ENCODE measurements around the gene WRNIP1. TPM values are rescaled to one million over a fixed set of nuclear protein-coding genes. Genes with fewer than 3 reads are reported as not detected.

The WRNIP1 gene
- total RNA-seq, 4 donors from 2014 or later, result 51.9 to 66.0 (median 57.3) TPM

DNA sequence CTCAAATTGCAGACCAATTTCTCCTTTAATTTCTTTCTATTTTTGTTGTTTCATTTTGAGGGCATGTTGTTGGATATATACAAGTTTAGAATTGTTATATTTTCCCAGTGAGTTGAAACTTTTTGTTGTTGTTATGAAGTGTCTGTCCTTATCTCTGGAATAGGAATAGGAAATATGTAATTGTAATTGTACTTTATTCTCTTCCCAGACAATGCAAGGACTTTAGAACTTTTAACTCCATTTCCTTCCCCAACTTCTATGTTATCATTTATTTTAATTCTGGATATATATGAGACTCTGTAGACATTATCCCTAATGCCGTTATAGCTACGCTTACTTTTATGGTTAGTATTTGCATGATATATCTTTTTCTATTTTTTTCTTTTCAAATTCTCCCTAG is 64.1 kb downstream of the WRNIP1 start:
- H3K36me3 ChIP-seq, result peaks cover 0 to 21% of the 10 kb centered on the region in 2 donors
- H3K27me3 ChIP-seq, result no peaks in the 10 kb centered on the region
- no peaks in the 10 kb centered on the region for H3K9me3 ChIP-seq
- intact Hi-C loops (cut with DNase I; ENCODE audit: low total_unique reads) (no loop called here), in situ Hi-C loops (cut with MboI; ENCODE audit: low sequenced_read_pairs in 4 of 4) (loop anchor here in 2 of 4 donors (25.0 kb wide), 1 partner anchor 233 kb away; the partner anchor contains the start of gene RIPK1 (in 2 of the 2))
- TF ChIP-seq CTCF (IDR thresholded peaks at IDR 0.05 in 4 of 5, conservative IDR thresholded peaks at IDR 0.05 in 1 of 5), result no peak
- TF ChIP-seq POLR2A (IDR thresholded peaks at IDR 0.05), result no peak
- no peak for ATAC-seq
- DNase-seq, result no peak
- no peaks in the 10 kb centered on the region for H3K4me1 ChIP-seq
- H3K4me3 ChIP-seq, result no peak overlapping the region
- H3K27ac ChIP-seq, result no peak overlapping the region

GRCh38 chr6:2830183-2830582 is 65.0 kb downstream of the WRNIP1 start:
- ATAC-seq, result no peak
- intact Hi-C loops (cut with DNase I; ENCODE audit: low total_unique reads) (no loop called here), in situ Hi-C loops (cut with MboI; ENCODE audit: low sequenced_read_pairs in 4 of 4) (loop anchor here in 2 of 4 donors (25.0 kb wide), 1 partner anchor 232 kb away; the partner anchor contains the start of gene RIPK1 (in 2 of the 2))
- Histone ChIP-seq H3K27me3 (no peaks in the 10 kb centered on the region), H3K36me3 (peaks cover 0 to 30% of the 10 kb centered on the region in 2 donors), H3K4me3 (no peak overlapping the region), H3K4me1 (no peaks in the 10 kb centered on the region), H3K9me3 (no peaks in the 10 kb centered on the region), H3K27ac (no peak overlapping the region)
- DNase-seq, result no peak
- no peak for TF ChIP-seq POLR2A (IDR thresholded peaks at IDR 0.05)
- no peak for TF ChIP-seq CTCF (IDR thresholded peaks at IDR 0.05 in 4 of 5, conservative IDR thresholded peaks at IDR 0.05 in 1 of 5)

GRCh38 chr6:2831392-2831791 is 66.2 kb downstream of the WRNIP1 start:
- no peak for ATAC-seq

DNA sequence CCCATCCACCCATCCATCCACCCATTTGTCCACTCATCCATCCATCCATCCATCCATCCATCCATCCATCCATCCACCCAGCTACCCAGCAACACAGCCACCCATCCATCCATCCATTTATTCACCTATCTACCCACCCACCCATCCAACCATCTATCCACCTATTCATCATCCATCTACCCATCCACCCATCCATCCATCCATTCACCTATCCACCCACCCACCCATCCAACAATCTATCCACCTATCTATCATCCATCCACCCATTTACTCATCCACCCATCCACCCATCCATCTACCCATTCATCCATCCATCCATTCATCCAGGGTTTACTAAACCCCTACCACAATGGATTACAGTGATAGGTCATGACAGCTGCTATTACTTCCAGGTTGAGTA is 69.1 kb downstream of the WRNIP1 start:
- no peak for ATAC-seq
- Histone ChIP-seq H3K4me1 (peaks cover 2 to 4% of the 10 kb centered on the region in 2 donors), H3K4me3 (no peak overlapping the region), H3K27ac (no peak overlapping the region), H3K36me3 (peaks cover 0 to 68% of the 10 kb centered on the region in 2 donors), H3K9me3 (no peaks in the 10 kb centered on the region), H3K27me3 (no peaks in the 10 kb centered on the region)
- intact Hi-C loops (cut with DNase I; ENCODE audit: low total_unique reads), result no loop called here
- in situ Hi-C loops (cut with MboI; ENCODE audit: low sequenced_read_pairs in 4 of 4), result loop anchor here in 2 of 4 donors (25.0 kb wide), 1 partner anchor 228 kb away; the partner anchor contains the start of gene RIPK1 (in 2 of the 2)
- TF ChIP-seq POLR2A (IDR thresholded peaks at IDR 0.05), result no peak
- TF ChIP-seq CTCF (IDR thresholded peaks at IDR 0.05 in 4 of 5, conservative IDR thresholded peaks at IDR 0.05 in 1 of 5), result no peak
- no peak for DNase-seq

More at GRCh38 chr6:2831392-2831791, 66.2 kb downstream of the WRNIP1 start:
- H3K27me3 ChIP-seq, result no peaks in the 10 kb centered on the region
- no peak for DNase-seq
- H3K9me3 ChIP-seq, result no peaks in the 10 kb centered on the region
- no peak overlapping the region for H3K4me3 ChIP-seq
- no peak overlapping the region for H3K27ac ChIP-seq
- no peaks in the 10 kb centered on the region for H3K4me1 ChIP-seq
- intact Hi-C loops (cut with DNase I; ENCODE audit: low total_unique reads), result no loop called here
- peaks cover 0 to 42% of the 10 kb centered on the region in 2 donors for H3K36me3 ChIP-seq
- TF ChIP-seq POLR2A (IDR thresholded peaks at IDR 0.05), result no peak
- no peak for TF ChIP-seq CTCF (IDR thresholded peaks at IDR 0.05 in 4 of 5, conservative IDR thresholded peaks at IDR 0.05 in 1 of 5)
- in situ Hi-C loops (cut with MboI; ENCODE audit: low sequenced_read_pairs in 4 of 4), result loop anchor here in 2 of 4 donors (25.0 kb wide), 1 partner anchor 231 kb away; the partner anchor contains the start of gene RIPK1 (in 2 of the 2)

Other genes starting within 250 kb of the WRNIP1 start
- 10 to 100 TPM in 3 of 4 donors, 1 to 10 TPM in 1; 2.4 to 46.7 (median 26.9) TPM for gene MYLK4, start 14.5 kb upstream of the WRNIP1 start, total RNA-seq
- gene SERPINB1, start 76.5 kb downstream of the WRNIP1 start, total RNA-seq, result 10 to 100 TPM; 14.0 to 29.9 (median 24.9) TPM
- 1 to 10 TPM; 1.0 to 2.1 (median 1.6) TPM for gene SERPINB9, start 137.9 kb downstream of the WRNIP1 start, total RNA-seq
- 100 to 1,000 TPM; 114 to 260 (median 189) TPM for gene SERPINB6, start 206.2 kb downstream of the WRNIP1 start, total RNA-seq
- gene NQO2, start 234.5 kb downstream of the WRNIP1 start, total RNA-seq, result 10 to 100 TPM; 46.7 to 94.5 (median 60.3) TPM

All from gastrocnemius medialis (tissue), 4 donors.